SK-N-MC (cell line): ENCODE results near the gene HAUS1.
A peak's percentile ranks its signal among the peaks of the same experiment; 100 is the strongest.
"Not testable (repeated sequence)": the region's sequence is repeated elsewhere in the genome, so short reads cannot be mapped to it uniquely, and the experiment has no call there.

Source experiments
- DNase-seq: peaks from one replicate; pipeline ENCODE4 v3.0.0-alpha.2; 2011; ENCODE audit warnings: low read depth, low spot score
- H3K27ac ChIP-seq: fragments of 200-600 bp; sonication (generic); 2 replicates; pipeline ENCODE4 v1.5.1; 2016; ENCODE audit warnings: mixed run types
- H3K36me3 ChIP-seq: fragments of 200-600 bp; sonication (generic); 2 replicates; pipeline ENCODE4 v1.6.1; 2017; ENCODE audit warnings: antibody characterized with exemption, low read length, mixed read lengths; ENCODE audit not compliant: insufficient read depth
- H3K4me3 ChIP-seq: fragments of 200-600 bp; sonication (generic); 2 replicates; pipeline ENCODE4 v1.5.1; 2016
- H3K9ac ChIP-seq: fragments of 200-600 bp; sonication (generic); 2 replicates; pipeline ENCODE4 v1.8.0; 2017; ENCODE audit warnings: mixed run types, mixed read lengths; ENCODE audit not compliant: insufficient read length
- H3K9me3 ChIP-seq: fragments of 200-600 bp; sonication (generic); 2 replicates; pipeline ENCODE4 v1.6.1; 2017; ENCODE audit warnings: low read depth, mild to moderate bottlenecking, antibody characterized with exemption, low read length, moderate library complexity, mixed read lengths
- EZH2 ChIP-seq: fragments of 200-600 bp; sonication (generic); IDR thresholded peaks from one replicate; pipeline ENCODE4 v1.6.1; 2017; ENCODE audit warnings: antibody characterized with exemption
- FOXP2 ChIP-seq: optimal IDR thresholded peaks from 2 replicates; pipeline ENCODE3; 2011; ENCODE audit warnings: mild to moderate bottlenecking, moderate library complexity; ENCODE audit not compliant: insufficient read depth; ENCODE audit errors: extremely low read length, control extremely low read depth
- POLR2AphosphoS5 ChIP-seq: IDR thresholded peaks from 2 replicates; pipeline ENCODE4 v1.6.1; 2012; ENCODE audit warnings: mild to moderate bottlenecking, low read depth, low read length, borderline replicate concordance

Gene HAUS1

GRCh38 chr18:46097801-46098615 is 6.2 kb upstream of the HAUS1 start, which contains the start of gene ATP5F1A:
TSS of gene ATP5F1A (minus strand) at chr18:46098296. CDS start at chr18:46098231, 65 bp downstream.
- no peak for DNase-seq
- H3K9ac ChIP-seq = peak within 1 kb of the TSS; percentile 96
- TF ChIP-seq EZH2 (no peak), FOXP2 (no peak), POLR2AphosphoS5 (peak; percentile 92)
- H3K36me3 ChIP-seq = peaks cover 28% of the 10 kb centered on the region
- H3K9me3 ChIP-seq = no peaks in the 10 kb centered on the region
- H3K27ac ChIP-seq = peak within 1 kb of the TSS; percentile 87
- peak within 1 kb of the TSS; percentile 81 for H3K4me3 ChIP-seq

- peak overlapping the region; percentile 81 for H3K4me3 ChIP-seq
- H3K9me3 ChIP-seq = no peaks in the 10 kb centered on the region
- peaks cover 23% of the 10 kb centered on the region for H3K36me3 ChIP-seq
- DNase-seq = no peak
- H3K9ac ChIP-seq = peak overlapping the region; percentile 96
- peak overlapping the region; percentile 87 for H3K27ac ChIP-seq
- no peak for TF ChIP-seq POLR2AphosphoS5
- TF ChIP-seq EZH2 = no peak
- no peak for TF ChIP-seq FOXP2
Measured at GRCh38 chr18:46098616-46098933, 5.6 kb upstream of the HAUS1 start.

GRCh38 chr18:46099463-46099862 is 4.7 kb upstream of the HAUS1 start:
- no peak overlapping the region for H3K4me3 ChIP-seq
- no peak overlapping the region for H3K27ac ChIP-seq
- no peak overlapping the region for H3K9ac ChIP-seq
- TF ChIP-seq POLR2AphosphoS5 = no peak
- no peak for TF ChIP-seq EZH2
- no peak for TF ChIP-seq FOXP2
- no peaks in the 10 kb centered on the region for H3K9me3 ChIP-seq
- peaks cover 15% of the 10 kb centered on the region for H3K36me3 ChIP-seq
- no peak for DNase-seq

- Histone ChIP-seq H3K36me3 (peaks cover 55% of the 10 kb centered on the region), H3K4me3 (no peak overlapping the region), H3K9ac (no peak overlapping the region), H3K27ac (no peak overlapping the region), H3K9me3 (no peaks in the 10 kb centered on the region)
- no peak for DNase-seq
- no peak for TF ChIP-seq EZH2
- TF ChIP-seq POLR2AphosphoS5 = no peak
- TF ChIP-seq FOXP2 = no peak
Measured at GRCh38 chr18:46109386-46109785, 5.2 kb downstream of the HAUS1 start.

GRCh38 chr18:46110406-46110805 is 6.2 kb downstream of the HAUS1 start:
- Histone ChIP-seq H3K9me3 (no peaks in the 10 kb centered on the region), H3K27ac (no peak overlapping the region), H3K4me3 (no peak overlapping the region), H3K9ac (no peak overlapping the region), H3K36me3 (peaks cover 62% of the 10 kb centered on the region)
- TF ChIP-seq FOXP2 = no peak
- TF ChIP-seq POLR2AphosphoS5 = no peak
- TF ChIP-seq EZH2 = no peak
- DNase-seq = no peak

- Histone ChIP-seq H3K27ac (no peak overlapping the region), H3K4me3 (no peak overlapping the region), H3K9me3 (no peaks in the 10 kb centered on the region), H3K9ac (no peak overlapping the region), H3K36me3 (peaks cover 45% of the 10 kb centered on the region)
- DNase-seq = no peak
- no peak for TF ChIP-seq EZH2
- TF ChIP-seq POLR2AphosphoS5 = no peak
- TF ChIP-seq FOXP2 = no peak
Measured at GRCh38 chr18:46113751-46114150, 9.6 kb downstream of the HAUS1 start.

GRCh38 chr18:46126625-46127024 is 22.4 kb downstream of the HAUS1 start:
- H3K9ac ChIP-seq, H3K9me3 ChIP-seq, DNase-seq, H3K27ac ChIP-seq, H3K4me3 ChIP-seq: not testable (repeated sequence)
- peaks cover 44% of the 10 kb centered on the region for H3K36me3 ChIP-seq

- H3K9ac ChIP-seq = no peak overlapping the region
- H3K27ac ChIP-seq = no peak overlapping the region
- peaks cover 23% of the 10 kb centered on the region for H3K36me3 ChIP-seq
- no peak overlapping the region for H3K4me3 ChIP-seq
- H3K9me3 ChIP-seq = no peaks in the 10 kb centered on the region
- DNase-seq = no peak
- no peak for TF ChIP-seq EZH2
- TF ChIP-seq FOXP2 = no peak
- TF ChIP-seq POLR2AphosphoS5 = no peak
Measured at GRCh38 chr18:46130061-46130460, 25.9 kb downstream of the HAUS1 start.

GRCh38 chr18:46130549-46130948 is 26.4 kb downstream of the HAUS1 start:
- not testable (repeated sequence) for H3K9me3 ChIP-seq, H3K9ac ChIP-seq, DNase-seq, H3K27ac ChIP-seq, H3K4me3 ChIP-seq
- H3K36me3 ChIP-seq = peaks cover 23% of the 10 kb centered on the region
